ENCODE data around the gene ALDH1A3.

ALDH1A3 gene

DNA sequence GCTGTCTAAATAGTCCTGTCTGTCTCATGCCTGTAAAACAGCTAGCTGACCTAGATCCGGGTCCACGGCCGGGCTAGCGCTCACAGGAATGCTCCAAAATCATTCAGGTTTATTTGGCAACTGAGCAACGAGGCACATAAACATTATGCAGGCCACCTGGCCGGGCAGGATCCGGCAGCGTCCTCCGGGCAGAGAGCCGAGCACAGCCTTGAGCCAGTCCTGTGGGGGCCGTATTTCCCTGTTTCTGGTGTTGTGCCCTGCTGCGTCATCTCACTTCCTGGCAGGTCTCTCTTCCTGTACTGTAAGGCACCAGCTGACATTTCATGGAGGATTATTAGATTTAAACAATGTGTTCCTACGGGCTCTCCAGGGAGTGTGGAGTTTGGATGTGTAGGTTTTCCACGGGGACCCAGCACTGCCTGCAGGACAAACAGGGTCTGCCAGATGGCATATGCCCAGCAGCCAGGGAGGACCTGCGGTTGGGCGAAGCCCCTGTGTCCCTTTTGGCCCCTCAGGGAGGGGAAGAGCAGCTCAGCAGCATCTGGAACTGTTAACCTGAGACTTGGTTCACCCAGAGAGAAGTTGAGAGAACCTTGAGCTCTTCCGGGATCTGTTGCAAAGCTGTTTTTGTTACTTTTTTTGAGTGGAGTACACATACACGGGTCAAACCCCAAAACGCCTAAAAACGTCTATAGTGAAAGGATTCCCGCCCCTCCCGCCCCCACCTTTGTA lies 23.0 kb downstream of the ALDH1A3 start:
- peak in 1 of 2 donors; percentile 32 for DNase-seq

GRCh38 chr15:100903168-100903554 lies 23.5 kb downstream of the ALDH1A3 start:
- DNase-seq = no peak

GRCh38 chr15:100905850-100906249 lies 26.2 kb downstream of the ALDH1A3 start:
- no peak for DNase-seq

DNA sequence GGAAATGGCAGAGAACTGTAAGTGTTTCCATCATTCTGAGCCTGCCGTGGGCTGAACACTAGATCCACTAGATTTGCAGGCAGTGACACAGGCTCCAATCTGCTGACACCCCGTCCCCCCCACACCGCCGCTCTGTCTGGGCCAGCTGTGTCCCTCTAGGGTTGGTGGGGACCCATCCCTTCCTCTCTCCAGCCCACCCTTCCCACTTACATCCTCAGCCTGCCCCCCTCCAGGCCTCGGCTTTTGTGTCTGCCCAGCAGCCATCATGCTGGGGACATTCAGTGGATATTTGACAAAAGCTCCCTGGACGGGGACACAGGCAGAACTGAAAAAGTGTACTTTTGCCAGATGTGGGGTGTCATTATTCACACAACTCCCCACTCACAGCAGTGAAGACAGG lies 28.8 kb downstream of the ALDH1A3 start:
- no peak for DNase-seq

GRCh38 chr15:100909565-100909964 lies 29.9 kb downstream of the ALDH1A3 start:
- no peak for DNase-seq

DNA sequence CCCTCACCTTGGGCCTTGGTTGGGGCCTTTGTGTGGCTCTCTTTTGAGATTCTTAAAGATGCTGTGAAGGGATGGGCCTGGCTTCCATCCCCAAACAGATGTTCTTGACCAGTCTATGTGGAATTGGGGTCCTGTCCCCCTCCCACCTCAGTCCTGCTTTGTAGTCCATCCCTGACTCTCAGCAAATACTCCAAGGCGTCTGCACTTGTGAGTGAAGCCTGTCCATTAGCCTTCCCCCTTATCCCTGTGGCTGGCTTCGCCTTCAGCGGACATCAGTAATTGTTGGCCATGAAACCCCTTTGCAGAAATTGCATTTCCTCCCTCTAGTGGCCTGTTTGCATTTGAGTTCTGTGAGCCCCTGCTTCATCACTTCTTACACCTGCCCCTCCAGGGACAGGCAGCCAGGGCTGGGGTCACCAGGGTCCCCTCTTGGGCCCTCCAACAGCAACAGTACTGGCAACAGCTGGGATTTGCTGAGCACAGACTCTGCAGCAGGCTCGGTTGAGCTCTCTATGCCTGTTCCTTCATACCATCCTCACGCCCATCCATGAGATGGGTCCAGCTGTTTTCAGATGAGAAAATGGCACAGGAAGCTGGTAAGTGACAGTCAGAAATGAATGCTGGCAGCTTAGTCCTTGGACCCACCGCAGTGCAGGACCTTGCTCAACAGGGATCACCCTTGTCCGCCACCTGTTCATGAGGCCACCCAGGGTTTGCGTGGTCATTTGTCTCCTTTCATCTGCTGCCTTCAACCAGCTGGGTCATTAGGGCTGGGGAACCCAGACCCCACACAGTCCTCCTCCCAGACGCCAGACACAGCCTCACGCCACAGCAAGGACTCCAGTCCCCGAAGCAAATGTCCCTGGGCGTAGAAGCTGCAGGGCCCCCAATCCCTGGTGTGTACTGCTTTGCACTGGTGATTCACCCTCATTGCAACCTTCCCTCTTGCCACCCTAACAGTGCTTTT lies 30.6 kb downstream of the ALDH1A3 start:
- no peak for DNase-seq

DNA sequence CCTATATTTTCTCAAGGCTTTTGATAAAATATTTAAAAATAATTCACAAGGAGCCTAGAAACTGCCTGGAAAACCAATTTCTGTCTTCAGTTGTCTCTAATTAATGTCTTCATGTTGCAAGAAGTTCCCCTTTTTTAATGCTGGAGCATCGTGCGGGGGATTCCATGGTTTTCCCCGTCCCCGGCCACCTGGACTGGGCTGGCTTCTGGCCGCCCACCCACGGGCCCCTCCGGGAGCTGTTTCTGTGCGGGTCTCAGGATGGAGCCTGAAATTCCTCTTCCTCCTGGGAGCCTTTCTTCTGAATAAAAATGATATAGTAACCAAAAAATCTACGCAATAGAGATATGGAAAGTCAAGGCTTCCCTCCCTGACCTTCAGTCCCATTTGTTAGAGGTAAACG lies 31.5 kb downstream of the ALDH1A3 start:
- DNase-seq = no peak

- no peak for DNase-seq
Measured at GRCh38 chr15:100913961-100914360, 34.3 kb downstream of the ALDH1A3 start.

DNA sequence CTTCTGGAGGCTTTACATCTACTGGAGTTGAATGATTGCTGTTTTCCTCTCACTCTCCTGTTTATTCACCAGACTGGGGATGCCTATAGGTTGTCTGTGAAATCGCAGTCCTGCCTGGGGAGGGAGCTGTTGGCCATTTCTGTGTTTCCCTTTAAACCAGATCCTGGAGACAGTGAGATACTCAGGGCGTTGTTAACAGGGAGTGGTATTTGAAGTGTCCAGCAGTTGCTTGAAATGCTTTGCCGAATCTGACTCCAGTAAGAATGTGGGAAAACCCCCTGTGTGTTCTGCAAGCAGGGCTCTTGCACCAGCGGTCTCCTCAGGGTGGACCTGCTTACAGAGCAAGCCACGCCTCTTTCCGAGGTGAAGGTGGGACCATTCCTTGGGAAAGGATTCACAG lies 35.2 kb downstream of the ALDH1A3 start:
- no peak for DNase-seq

GRCh38 chr15:100918034-100918689 lies 38.5 kb downstream of the ALDH1A3 start:
- peak; percentile 55 to 71 for DNase-seq

DNA sequence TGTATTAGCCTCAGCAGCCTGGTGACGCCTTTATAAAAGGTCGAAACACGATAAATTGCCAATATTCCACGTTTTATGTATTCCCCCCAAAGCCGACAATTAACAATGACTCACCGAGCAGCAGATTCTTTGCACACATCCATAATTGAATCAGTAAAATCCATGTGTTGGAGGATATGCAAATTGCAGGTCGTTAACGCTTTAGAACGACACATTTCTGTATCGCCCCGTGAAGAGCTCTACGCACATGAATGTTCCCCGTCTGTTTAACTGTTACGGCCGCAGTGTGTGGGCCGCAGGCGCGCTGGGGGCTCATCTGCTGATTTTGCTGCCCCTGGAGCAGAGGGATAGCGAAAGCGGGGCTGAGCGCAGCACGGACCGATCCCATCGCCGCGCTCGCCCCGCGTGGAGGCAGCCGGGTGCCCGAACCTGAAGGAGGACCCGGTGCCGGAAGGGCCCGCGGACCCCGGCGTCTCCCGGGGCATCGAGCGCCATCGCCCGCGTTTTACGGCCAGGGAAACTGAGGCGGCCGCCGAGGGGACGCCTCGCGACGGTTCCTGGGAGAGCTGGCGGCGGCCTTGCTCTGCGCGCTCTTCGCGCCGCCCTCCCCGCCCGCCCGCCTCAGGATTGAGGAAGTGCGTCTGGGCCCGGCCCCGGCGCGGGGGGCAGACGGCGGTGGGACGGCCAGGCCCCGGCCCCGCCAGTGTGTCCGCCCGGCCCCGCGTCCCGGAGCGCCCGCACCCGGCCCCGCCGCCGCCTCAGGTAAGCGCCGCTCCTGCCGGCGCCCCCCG lies 39.3 kb downstream of the ALDH1A3 start, which contains the start of gene LRRK1:
Gene LRRK1, plus strand, starts transcription at position 668 of the 791 bp plus-strand sequence. CDS start 5,276 bp downstream, outside the sequence.
- DNase-seq = peak in 1 of 2 donors; percentile 38

DNA sequence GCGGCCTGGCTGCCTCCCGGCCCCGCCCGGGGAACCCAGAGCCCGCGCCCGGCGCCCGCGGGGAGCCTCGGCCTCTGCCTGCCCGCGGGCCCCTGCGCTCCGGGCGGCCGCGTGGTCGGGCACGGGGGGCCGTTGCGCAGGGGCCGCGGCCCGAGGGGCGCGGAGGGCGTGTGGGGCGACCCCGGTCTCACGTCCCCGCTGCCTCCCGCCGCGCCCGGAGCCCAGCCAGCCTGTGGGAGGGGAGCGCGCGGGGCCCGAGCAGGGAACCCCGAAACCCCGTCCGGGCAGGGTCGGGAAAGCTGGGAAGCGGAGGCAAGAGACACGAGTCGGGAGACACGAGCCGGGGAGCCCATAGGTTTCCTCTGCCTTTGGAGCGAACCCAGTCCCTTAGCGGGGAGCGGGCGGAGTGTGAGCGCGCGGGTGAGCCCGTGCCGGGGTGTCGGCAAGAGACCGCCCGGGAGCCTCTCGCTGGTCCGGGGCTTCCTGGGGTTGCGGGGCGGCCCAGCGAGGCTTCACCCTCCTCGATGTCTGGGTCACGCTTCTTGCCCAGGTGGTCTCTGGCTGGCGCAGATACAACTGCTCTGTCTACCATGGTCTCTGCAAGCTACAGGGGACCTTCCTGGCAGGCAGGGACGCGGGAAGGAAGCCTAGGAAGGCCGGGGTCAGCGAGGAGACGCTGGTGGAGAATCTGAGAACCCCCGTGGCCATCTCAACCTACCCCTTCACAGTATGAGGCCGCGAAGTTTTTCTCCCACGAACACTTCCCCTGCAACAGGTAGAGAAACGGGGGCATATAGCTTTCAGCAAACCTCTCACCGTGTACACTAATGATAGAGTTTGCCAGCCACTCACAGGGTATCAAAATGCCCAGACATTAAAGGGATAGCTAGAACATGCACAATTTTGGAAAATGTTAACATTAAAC lies 40.1 kb downstream of the ALDH1A3 start:
- DNase-seq = no peak

GRCh38 chr15:100920516-100921135 lies 41.0 kb downstream of the ALDH1A3 start:
- DNase-seq = no peak

DNA sequence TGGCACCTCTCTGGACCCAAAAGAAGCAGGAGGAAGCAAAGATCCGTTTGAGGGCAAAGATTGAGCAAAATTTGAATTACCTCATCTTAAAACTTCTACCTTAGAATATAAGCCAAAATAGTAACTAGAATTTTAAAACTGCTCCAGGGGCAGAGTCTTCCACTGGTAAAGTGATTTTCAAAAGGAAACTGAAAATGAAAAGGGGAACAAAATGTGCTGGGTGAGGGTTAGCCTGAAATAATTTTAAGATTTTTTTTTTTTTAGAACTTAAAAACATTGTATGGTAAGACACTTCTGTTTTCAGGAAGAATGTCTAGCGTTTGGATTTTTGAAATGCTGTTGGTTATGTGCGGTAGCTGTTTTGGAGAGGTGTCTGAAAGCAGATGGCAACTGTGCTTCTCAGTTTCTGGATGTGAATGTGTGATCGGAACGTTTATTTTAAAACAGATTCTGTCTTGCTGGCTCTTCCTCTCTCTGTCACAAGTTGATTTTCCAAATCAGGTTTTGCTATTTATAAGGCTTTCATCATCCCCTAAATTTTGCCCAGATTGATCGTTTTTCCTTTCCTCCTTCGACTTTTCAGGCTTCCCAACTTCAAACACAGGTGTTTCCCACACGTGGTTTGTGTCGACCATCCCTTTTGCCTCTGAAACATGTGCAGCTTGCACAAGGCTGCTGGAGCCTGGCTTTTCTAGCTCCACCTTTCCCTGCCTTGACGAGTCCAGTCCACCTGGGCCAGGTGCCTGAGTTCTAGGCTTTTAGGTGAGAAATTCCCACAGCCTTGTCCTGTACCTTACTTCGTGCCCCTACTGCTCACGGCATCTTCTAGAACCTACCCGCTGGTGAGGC lies 42.8 kb downstream of the ALDH1A3 start:
- DNase-seq = no peak

DNA sequence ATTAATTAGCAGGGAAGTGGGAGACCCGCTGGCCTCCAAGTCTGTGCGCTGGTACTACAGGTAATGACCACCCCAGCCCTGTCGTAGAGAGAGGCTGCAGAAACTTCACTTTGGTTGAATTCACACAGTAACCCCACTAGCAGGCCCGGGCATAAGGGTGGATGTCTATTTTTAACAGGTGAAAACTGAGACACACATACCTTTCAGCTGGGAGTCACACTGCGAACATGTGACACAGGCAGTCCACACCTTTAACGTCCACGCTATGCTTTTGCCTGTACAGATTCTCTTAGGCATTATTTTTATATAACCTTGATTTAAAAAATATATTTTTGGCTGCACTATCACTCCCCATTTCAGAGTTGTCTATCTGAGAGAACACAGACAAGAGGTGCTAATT lies 43.4 kb downstream of the ALDH1A3 start:
- no peak for DNase-seq

DNA sequence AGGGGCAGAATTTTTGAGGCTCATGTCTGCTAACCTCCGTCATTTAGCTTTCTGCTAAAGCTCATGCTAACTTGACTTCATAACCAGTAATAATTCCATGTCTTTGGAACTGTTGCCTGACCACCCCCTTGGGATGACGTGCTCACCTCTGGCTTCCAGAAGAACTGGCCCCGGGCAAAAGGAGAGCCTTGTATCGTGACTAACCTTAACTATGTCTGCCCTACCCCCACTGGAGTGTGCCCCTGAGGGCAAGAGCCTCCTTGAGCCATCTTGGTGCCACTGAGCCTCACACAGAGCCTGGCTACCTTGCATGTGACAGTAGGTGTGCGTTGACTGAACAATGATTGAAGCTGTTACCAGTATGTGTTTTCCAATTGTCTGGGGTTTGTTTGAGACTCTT lies 44.3 kb downstream of the ALDH1A3 start:
- no peak for DNase-seq

GRCh38 chr15:100924436-100924835 lies 44.8 kb downstream of the ALDH1A3 start:
- DNase-seq = no peak

GRCh38 chr15:100925480-100925879 lies 45.8 kb downstream of the ALDH1A3 start:
- no peak for DNase-seq

DNA sequence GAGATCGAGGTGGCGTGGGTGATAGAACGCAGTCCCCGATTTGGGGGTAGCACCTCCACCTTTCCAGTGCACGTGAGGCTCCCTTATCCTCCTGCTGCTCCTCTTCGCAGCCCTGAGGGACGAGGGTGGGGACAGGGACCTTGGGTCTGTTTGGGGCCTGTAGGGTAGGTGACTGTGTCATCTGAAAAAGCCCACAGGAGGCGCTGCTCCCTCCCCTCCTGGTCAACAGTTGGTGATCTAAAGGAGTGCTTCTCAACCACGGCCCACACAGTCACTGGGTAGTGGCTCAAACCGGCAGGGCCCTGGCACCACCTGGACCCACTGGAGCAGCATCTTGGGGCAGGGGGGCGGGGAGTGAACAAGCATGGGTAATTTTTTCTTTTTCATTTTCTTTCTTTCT lies 46.6 kb downstream of the ALDH1A3 start:
- DNase-seq = peak in 1 of 2 donors; percentile 11

Measured in CD4-positive, alpha-beta T cell treated with Interleukin-1 beta for 1 hour (primary cell).